GM23338 (cell line): ENCODE results near the gene XAGE1B. TPM values are rescaled to one million over a fixed set of nuclear protein-coding genes. Genes with fewer than 3 reads are reported as not detected.

Experiments
- ATAC-seq: fragments of 200-7000 bp; cut with Tn5 transposase; 3 replicates; pipeline ENCODE4 v1.9.1; 2020
- DNase-seq: peaks from one replicate; pipeline ENCODE4 v3.0.0-alpha.2; 2015; ENCODE audit warnings: low spot score
- H2AFZ ChIP-seq: fragments of 200-600 bp; sonication (generic); 2 replicates; pipeline ENCODE4 v1.8.0; 2016; ENCODE audit warnings: antibody characterized with exemption, mild to moderate bottlenecking, moderate library complexity
- H3F3A ChIP-seq: fragments of 200-600 bp; sonication (generic); replicated peaks from 2 replicates; pipeline ENCODE4 v1.8.0; 2017; ENCODE audit warnings: antibody characterized with exemption, mixed run types, low read depth
- H3K27ac ChIP-seq: fragments of 200-600 bp; sonication (generic); 2 replicates; pipeline ENCODE4 v1.6.1; 2016; ENCODE audit warnings: low read depth
- H3K27me3 ChIP-seq: fragments of 200-600 bp; sonication (generic); 2 replicates; pipeline ENCODE4 v1.8.0; 2016; ENCODE audit warnings: mild to moderate bottlenecking, mixed run types, moderate library complexity; ENCODE audit not compliant: insufficient read depth
- H3K36me3 ChIP-seq: fragments of 200-600 bp; sonication (generic); 2 replicates; pipeline ENCODE4 v1.8.0; 2016; ENCODE audit warnings: mild to moderate bottlenecking; ENCODE audit not compliant: insufficient read depth
- H3K4me1 ChIP-seq: fragments of 200-600 bp; sonication (generic); 2 replicates; pipeline ENCODE4 v1.8.0; 2016; ENCODE audit warnings: mild to moderate bottlenecking, moderate library complexity; ENCODE audit not compliant: insufficient read depth
- H3K4me2 ChIP-seq: fragments of 200-600 bp; sonication (generic); 2 replicates; pipeline ENCODE4 v1.7.1; 2017; ENCODE audit warnings: mixed run types
- H3K4me3 ChIP-seq: fragments of 200-600 bp; sonication (generic); 2 replicates; pipeline ENCODE4 v1.6.1; 2016; ENCODE audit warnings: mixed run types
- H3K79me2 ChIP-seq: fragments of 200-600 bp; sonication (generic); replicated peaks from 2 replicates; pipeline ENCODE4 v1.8.0; 2017; ENCODE audit warnings: mild to moderate bottlenecking; ENCODE audit not compliant: insufficient read depth
- H3K9me2 ChIP-seq: fragments of 200-600 bp; sonication (generic); 2 replicates; pipeline ENCODE4 v1.8.0; 2017; ENCODE audit not compliant: insufficient read depth
- H4K20me1 ChIP-seq: fragments of 200-600 bp; sonication (generic); replicated peaks from 2 replicates; pipeline ENCODE4 v1.8.0; 2017; ENCODE audit warnings: mild to moderate bottlenecking; ENCODE audit not compliant: insufficient read depth
- H3K27ac Mint-ChIP-seq: 2 replicates; pipeline ENCODE4 v1.8.0; 2020; ENCODE audit warnings: inconsistent platforms, mild to moderate bottlenecking, moderate library complexity, mixed read lengths
- H3K27me3 Mint-ChIP-seq: 3 replicates; pipeline ENCODE4 v1.8.0; 2022; ENCODE audit warnings: low read depth, mild to moderate bottlenecking, moderate library complexity, mixed read lengths, inconsistent platforms; ENCODE audit not compliant: insufficient read depth, poor library complexity
- H3K36me3 Mint-ChIP-seq: 3 replicates; pipeline ENCODE4 v1.8.0; 2021; ENCODE audit warnings: low read depth, mild to moderate bottlenecking, inconsistent platforms, moderate library complexity, mixed read lengths
- H3K4me1 Mint-ChIP-seq: 3 replicates; pipeline ENCODE4 v1.8.0; 2020; ENCODE audit warnings: mild to moderate bottlenecking, inconsistent platforms, mixed read lengths
- H3K4me3 Mint-ChIP-seq: 3 replicates; pipeline ENCODE4 v1.8.0; 2021; ENCODE audit warnings: moderate library complexity, mild to moderate bottlenecking, inconsistent platforms, mixed read lengths
- H3K9me3 Mint-ChIP-seq: 3 replicates; pipeline ENCODE4 v1.8.0; 2020; ENCODE audit warnings: moderate library complexity, mild to moderate bottlenecking, inconsistent platforms, mixed read lengths
- EZH2 ChIP-seq: fragments of 200-600 bp; sonication (generic); IDR thresholded peaks from one replicate; pipeline ENCODE4 v1.8.0; 2017; ENCODE audit warnings: antibody characterized with exemption, mild to moderate bottlenecking, low read depth; ENCODE audit not compliant: unreplicated experiment
- EZH2phosphoT487 ChIP-seq: fragments of 200-600 bp; sonication (generic); IDR thresholded peaks from one replicate; pipeline ENCODE4 v1.8.1; 2018; ENCODE audit warnings: antibody characterized with exemption; ENCODE audit not compliant: unreplicated experiment
- JUNB ChIP-seq: IDR thresholded peaks from one replicate; pipeline ENCODE4 v1.6.1; 2016; ENCODE audit warnings: antibody characterized with exemption; ENCODE audit not compliant: unreplicated experiment
- NANOG ChIP-seq: IDR thresholded peaks from 2 replicates; pipeline ENCODE4 v1.6.1; 2016; ENCODE audit warnings: antibody characterized with exemption, borderline replicate concordance
- STAT1 ChIP-seq: IDR thresholded peaks from one replicate; pipeline ENCODE4 v1.6.1; 2016; ENCODE audit warnings: antibody characterized with exemption; ENCODE audit not compliant: unreplicated experiment
- ZNF331 ChIP-seq: fragments of 250-450 bp; sonication (Bioruptor Pico); IDR thresholded peaks from 2 replicates; pipeline ENCODE4 v1.5.0; 2020; ENCODE audit warnings: low read depth, mild to moderate bottlenecking, moderate library complexity
- polyA plus RNA-seq: library from polyadenylated mRNA; unstranded; fragments of >200 nt; fragmentation: Nextera tagmentation; extraction: Ambion mirVana; gene quantifications from 2 replicates; pipeline ENCODE4 v1.2.1, GENCODE V29; 2016
- total RNA-seq: library from RNA; depleted of rRNA; stranded (reverse); fragments of >200 nt; shearing (Covaris generic); gene quantifications from 2 replicates; pipeline ENCODE4 v1.2.3, GENCODE V29; 2014
- TF ChIP-seq, protein P1 (sequence below): fragments of 250-450 bp; sonication (Bioruptor Pico); IDR thresholded peaks from 2 replicates; pipeline ENCODE4 v1.5.0; 2020; ENCODE audit warnings: mild to moderate bottlenecking, moderate library complexity
- TF ChIP-seq, protein P2 (sequence below), 2 experiments: fragments of 200-600 bp in 1 of 2; sonication (generic) in 1 of 2; conservative IDR thresholded peaks; 2 replicates each; pipeline versions ENCODE4 v1.5.1 to v1.6.1; 2016 to 2017; ENCODE audit warnings: antibody characterized with exemption in 2 of 2, low read depth in 2 of 2, mild to moderate bottlenecking in 2 of 2, moderate library complexity in 1 of 2
- TF ChIP-seq, protein P3 (sequence below): IDR thresholded peaks from one replicate; pipeline ENCODE4 v1.6.1; 2018; ENCODE audit warnings: antibody characterized with exemption; ENCODE audit not compliant: unreplicated experiment

XAGE1B gene
- total and polyA plus RNA-seq, 2 experiments from 2014 or later, result not detected

DNA sequence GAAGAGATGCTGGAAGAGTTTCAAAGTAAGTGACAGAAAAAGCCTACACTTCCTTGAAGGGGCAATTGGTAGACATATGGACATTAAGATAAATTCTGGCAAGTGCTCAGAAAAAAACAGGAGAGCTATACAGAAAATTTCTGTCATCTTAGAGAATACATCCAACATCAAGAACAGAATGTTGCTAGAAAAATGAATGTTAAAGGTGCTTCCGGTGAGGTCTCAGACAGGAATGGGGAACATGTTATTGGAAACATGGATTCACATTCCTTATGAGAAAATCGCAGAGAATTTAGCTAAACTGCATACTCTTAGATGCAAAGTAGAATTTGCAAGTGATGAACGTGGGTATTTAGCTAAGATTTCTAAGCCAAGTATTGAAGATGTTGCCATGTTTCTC is 9.5 kb downstream of the XAGE1B start:
- Histone ChIP-seq H3K79me2 (no peaks in the 10 kb centered on the region), H3K36me3 (no peaks in the 10 kb centered on the region), H3F3A (no peaks in the 10 kb centered on the region), H3K27ac (no peak overlapping the region), H3K4me3 (no peak overlapping the region), H3K4me2 (no peak overlapping the region), H2AFZ (no peak overlapping the region), H3K9me2 (no peaks in the 10 kb centered on the region), H4K20me1 (no peaks in the 10 kb centered on the region), H3K4me1 (no peaks in the 10 kb centered on the region), H3K27me3 (no peaks in the 10 kb centered on the region)
- H3K27ac Mint-ChIP-seq, result no peak overlapping the region
- DNase-seq (no peak), ATAC-seq (no peak)
- H3K36me3 Mint-ChIP-seq, result no peaks in the 10 kb centered on the region
- H3K4me3 Mint-ChIP-seq, result no peak overlapping the region
- H3K9me3 Mint-ChIP-seq, result no peaks in the 10 kb centered on the region; the same call in 2 of the 3 replicates
- TF ChIP-seq EZH2phosphoT487 (no peak), NANOG (no peak), ZNF331 (no peak), JUNB (no peak), STAT1 (no peak), EZH2 (no peak)
- TF ChIP-seq, protein P1, sequence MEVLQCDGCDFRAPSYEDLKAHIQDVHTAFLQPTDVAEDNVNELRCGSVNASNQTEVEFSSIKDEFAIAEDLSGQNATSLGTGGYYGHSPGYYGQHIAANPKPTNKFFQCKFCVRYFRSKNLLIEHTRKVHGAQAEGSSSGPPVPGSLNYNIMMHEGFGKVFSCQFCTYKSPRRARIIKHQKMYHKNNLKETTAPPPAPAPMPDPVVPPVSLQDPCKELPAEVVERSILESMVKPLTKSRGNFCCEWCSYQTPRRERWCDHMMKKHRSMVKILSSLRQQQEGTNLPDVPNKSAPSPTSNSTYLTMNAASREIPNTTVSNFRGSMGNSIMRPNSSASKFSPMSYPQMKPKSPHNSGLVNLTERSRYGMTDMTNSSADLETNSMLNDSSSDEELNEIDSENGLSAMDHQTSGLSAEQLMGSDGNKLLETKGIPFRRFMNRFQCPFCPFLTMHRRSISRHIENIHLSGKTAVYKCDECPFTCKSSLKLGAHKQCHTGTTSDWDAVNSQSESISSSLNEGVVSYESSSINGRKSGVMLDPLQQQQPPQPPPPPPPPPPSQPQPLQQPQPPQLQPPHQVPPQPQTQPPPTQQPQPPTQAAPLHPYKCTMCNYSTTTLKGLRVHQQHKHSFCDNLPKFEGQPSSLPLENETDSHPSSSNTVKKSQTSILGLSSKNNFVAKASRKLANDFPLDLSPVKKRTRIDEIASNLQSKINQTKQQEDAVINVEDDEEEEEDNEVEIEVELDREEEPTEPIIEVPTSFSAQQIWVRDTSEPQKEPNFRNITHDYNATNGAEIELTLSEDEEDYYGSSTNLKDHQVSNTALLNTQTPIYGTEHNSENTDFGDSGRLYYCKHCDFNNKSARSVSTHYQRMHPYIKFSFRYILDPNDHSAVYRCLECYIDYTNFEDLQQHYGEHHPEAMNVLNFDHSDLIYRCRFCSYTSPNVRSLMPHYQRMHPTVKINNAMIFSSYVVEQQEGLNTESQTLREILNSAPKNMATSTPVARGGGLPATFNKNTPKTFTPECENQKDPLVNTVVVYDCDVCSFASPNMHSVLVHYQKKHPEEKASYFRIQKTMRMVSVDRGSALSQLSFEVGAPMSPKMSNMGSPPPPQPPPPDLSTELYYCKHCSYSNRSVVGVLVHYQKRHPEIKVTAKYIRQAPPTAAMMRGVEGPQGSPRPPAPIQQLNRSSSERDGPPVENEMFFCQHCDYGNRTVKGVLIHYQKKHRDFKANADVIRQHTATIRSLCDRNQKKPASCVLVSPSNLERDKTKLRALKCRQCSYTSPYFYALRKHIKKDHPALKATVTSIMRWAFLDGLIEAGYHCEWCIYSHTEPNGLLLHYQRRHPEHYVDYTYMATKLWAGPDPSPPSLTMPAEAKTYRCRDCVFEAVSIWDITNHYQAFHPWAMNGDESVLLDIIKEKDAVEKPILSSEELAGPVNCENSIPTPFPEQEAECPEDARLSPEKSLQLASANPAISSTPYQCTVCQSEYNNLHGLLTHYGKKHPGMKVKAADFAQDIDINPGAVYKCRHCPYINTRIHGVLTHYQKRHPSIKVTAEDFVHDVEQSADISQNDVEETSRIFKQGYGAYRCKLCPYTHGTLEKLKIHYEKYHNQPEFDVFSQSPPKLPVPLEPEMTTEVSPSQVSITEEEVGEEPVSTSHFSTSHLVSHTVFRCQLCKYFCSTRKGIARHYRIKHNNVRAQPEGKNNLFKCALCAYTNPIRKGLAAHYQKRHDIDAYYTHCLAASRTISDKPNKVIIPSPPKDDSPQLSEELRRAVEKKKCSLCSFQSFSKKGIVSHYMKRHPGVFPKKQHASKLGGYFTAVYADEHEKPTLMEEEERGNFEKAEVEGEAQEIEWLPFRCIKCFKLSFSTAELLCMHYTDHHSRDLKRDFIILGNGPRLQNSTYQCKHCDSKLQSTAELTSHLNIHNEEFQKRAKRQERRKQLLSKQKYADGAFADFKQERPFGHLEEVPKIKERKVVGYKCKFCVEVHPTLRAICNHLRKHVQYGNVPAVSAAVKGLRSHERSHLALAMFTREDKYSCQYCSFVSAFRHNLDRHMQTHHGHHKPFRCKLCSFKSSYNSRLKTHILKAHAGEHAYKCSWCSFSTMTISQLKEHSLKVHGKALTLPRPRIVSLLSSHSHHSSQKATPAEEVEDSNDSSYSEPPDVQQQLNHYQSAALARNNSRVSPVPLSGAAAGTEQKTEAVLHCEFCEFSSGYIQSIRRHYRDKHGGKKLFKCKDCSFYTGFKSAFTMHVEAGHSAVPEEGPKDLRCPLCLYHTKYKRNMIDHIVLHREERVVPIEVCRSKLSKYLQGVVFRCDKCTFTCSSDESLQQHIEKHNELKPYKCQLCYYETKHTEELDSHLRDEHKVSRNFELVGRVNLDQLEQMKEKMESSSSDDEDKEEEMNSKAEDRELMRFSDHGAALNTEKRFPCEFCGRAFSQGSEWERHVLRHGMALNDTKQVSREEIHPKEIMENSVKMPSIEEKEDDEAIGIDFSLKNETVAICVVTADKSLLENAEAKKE, result no peak
- TF ChIP-seq, protein P2, sequence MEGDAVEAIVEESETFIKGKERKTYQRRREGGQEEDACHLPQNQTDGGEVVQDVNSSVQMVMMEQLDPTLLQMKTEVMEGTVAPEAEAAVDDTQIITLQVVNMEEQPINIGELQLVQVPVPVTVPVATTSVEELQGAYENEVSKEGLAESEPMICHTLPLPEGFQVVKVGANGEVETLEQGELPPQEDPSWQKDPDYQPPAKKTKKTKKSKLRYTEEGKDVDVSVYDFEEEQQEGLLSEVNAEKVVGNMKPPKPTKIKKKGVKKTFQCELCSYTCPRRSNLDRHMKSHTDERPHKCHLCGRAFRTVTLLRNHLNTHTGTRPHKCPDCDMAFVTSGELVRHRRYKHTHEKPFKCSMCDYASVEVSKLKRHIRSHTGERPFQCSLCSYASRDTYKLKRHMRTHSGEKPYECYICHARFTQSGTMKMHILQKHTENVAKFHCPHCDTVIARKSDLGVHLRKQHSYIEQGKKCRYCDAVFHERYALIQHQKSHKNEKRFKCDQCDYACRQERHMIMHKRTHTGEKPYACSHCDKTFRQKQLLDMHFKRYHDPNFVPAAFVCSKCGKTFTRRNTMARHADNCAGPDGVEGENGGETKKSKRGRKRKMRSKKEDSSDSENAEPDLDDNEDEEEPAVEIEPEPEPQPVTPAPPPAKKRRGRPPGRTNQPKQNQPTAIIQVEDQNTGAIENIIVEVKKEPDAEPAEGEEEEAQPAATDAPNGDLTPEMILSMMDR (conservative IDR thresholded peaks at IDR 0.05; ENCODE audit: low read depth in 2 of 2), result no peak
- TF ChIP-seq, protein P3, sequence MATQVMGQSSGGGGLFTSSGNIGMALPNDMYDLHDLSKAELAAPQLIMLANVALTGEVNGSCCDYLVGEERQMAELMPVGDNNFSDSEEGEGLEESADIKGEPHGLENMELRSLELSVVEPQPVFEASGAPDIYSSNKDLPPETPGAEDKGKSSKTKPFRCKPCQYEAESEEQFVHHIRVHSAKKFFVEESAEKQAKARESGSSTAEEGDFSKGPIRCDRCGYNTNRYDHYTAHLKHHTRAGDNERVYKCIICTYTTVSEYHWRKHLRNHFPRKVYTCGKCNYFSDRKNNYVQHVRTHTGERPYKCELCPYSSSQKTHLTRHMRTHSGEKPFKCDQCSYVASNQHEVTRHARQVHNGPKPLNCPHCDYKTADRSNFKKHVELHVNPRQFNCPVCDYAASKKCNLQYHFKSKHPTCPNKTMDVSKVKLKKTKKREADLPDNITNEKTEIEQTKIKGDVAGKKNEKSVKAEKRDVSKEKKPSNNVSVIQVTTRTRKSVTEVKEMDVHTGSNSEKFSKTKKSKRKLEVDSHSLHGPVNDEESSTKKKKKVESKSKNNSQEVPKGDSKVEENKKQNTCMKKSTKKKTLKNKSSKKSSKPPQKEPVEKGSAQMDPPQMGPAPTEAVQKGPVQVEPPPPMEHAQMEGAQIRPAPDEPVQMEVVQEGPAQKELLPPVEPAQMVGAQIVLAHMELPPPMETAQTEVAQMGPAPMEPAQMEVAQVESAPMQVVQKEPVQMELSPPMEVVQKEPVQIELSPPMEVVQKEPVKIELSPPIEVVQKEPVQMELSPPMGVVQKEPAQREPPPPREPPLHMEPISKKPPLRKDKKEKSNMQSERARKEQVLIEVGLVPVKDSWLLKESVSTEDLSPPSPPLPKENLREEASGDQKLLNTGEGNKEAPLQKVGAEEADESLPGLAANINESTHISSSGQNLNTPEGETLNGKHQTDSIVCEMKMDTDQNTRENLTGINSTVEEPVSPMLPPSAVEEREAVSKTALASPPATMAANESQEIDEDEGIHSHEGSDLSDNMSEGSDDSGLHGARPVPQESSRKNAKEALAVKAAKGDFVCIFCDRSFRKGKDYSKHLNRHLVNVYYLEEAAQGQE, result no peak
- no peaks in the 10 kb centered on the region; the same call in 2 of the 3 replicates for H3K4me1 Mint-ChIP-seq
- no peaks in the 10 kb centered on the region for H3K27me3 Mint-ChIP-seq
